Measurements from ENCODE around the gene XYLT2. TPM values are rescaled to one million over a fixed set of nuclear protein-coding genes. Genes with fewer than 3 reads are reported as not detected.

XYLT2 gene
- total RNA-seq, 1 experiment from 2014 or later: 26.4 TPM

DNA sequence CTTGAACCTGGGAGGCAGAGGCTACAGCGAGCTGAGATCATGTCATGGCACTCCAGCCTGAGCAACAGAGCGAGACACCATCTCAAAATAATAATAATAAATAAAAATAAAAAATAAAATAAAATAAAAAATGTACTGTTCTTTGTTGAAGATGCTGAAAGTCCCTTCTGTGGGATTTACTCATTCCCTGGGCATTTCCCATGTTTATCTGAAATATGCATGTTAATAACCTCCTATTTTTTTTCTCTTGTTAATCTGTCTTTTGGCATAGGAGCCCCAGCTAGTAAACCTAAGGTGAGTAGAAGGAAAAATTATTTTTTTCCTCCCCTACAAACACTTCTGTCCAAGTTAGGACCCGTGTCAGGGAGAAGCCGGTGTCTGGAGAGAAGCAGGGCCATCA is 37.3 kb upstream of the XYLT2 start:
- no peak overlapping the region for H4K91ac ChIP-seq (ENCODE audit: insufficient read length, low read depth, low read length)
- H4K8ac ChIP-seq (replicated peaks; ENCODE audit: insufficient read length, low read depth, low read length): no peak overlapping the region
- no peak overlapping the region for H2BK20ac ChIP-seq (ENCODE audit: low read depth, low read length, poor library complexity, severe bottlenecking)
- TF ChIP-seq, protein P1, sequence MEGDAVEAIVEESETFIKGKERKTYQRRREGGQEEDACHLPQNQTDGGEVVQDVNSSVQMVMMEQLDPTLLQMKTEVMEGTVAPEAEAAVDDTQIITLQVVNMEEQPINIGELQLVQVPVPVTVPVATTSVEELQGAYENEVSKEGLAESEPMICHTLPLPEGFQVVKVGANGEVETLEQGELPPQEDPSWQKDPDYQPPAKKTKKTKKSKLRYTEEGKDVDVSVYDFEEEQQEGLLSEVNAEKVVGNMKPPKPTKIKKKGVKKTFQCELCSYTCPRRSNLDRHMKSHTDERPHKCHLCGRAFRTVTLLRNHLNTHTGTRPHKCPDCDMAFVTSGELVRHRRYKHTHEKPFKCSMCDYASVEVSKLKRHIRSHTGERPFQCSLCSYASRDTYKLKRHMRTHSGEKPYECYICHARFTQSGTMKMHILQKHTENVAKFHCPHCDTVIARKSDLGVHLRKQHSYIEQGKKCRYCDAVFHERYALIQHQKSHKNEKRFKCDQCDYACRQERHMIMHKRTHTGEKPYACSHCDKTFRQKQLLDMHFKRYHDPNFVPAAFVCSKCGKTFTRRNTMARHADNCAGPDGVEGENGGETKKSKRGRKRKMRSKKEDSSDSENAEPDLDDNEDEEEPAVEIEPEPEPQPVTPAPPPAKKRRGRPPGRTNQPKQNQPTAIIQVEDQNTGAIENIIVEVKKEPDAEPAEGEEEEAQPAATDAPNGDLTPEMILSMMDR (conservative IDR thresholded peaks at IDR 0.05): no peak
- no peaks in the 10 kb centered on the region for H3K23me2 ChIP-seq (ENCODE audit: insufficient read length, low read depth, low read length, poor library complexity, severe bottlenecking)
- H3K9ac ChIP-seq (ENCODE audit: extremely low read depth, insufficient read length, low read length): no peak overlapping the region
- WGBS (ENCODE audit: extremely low coverage, insufficient read length, low lambda C conversion rate): no CpG with 5 or more reads among the region's 4 CpGs
- H3K56ac ChIP-seq (ENCODE audit: insufficient read length, low read depth, low read length): no peak overlapping the region
- no peak overlapping the region for H3K4ac ChIP-seq (ENCODE audit: low read depth, low read length)
- H3K27ac Mint-ChIP-seq: no peak overlapping the region
- H2BK12ac ChIP-seq (ENCODE audit: insufficient read length, low read depth, low read length): no peak overlapping the region
- H3K27me3 Mint-ChIP-seq (ENCODE audit: low read depth): peaks cover 6% of the 10 kb centered on the region
- no peak for DNase-seq
- no peak overlapping the region for H3K27ac ChIP-seq (ENCODE audit: insufficient read length, low read depth, low read length)
- H3K4me2 ChIP-seq (ENCODE audit: insufficient read depth, insufficient read length, low read length): no peak overlapping the region
- no peak overlapping the region for H2BK5ac ChIP-seq (ENCODE audit: insufficient read length, low read length)
- no peak overlapping the region for H2AFZ ChIP-seq (ENCODE audit: low read length)
- H2BK15ac ChIP-seq (ENCODE audit: low read depth, low read length): no peak overlapping the region
- no peak overlapping the region for H4K5ac ChIP-seq (ENCODE audit: insufficient read length, low read depth, low read length)
- H3T11ph ChIP-seq (ENCODE audit: low read length): no peak overlapping the region
- peaks cover 0 to 10% (median 0%) of the 10 kb centered on the region in 3 experiments; a peak in 3 of 7 replicates for H3K36me3 Mint-ChIP-seq (ENCODE audit: insufficient read depth in 1 of 3, low read depth in 3 of 3)
- H2BK120ac ChIP-seq (ENCODE audit: low read depth, low read length, poor library complexity, severe bottlenecking): no peak overlapping the region
- H3K9me3 ChIP-seq (ENCODE audit: control insufficient read depth, low read depth, low read length): no peaks in the 10 kb centered on the region
- peaks cover 8% of the 10 kb centered on the region for H3K4me1 ChIP-seq (ENCODE audit: insufficient read depth, low read length)
- H3K23ac ChIP-seq (ENCODE audit: insufficient read length, low read depth, low read length): no peak overlapping the region
- no peaks in the 10 kb centered on the region for H3K79me2 ChIP-seq (ENCODE audit: insufficient read depth, low read length)
- no peak overlapping the region for H3K18ac ChIP-seq (ENCODE audit: insufficient read length, low read depth, low read length)
- no peaks in the 10 kb centered on the region for H3K79me1 ChIP-seq (ENCODE audit: insufficient read depth, low read depth, low read length, poor library complexity, severe bottlenecking)
- H3K14ac ChIP-seq (ENCODE audit: insufficient read depth, low read length): no peak overlapping the region
- no peaks in the 10 kb centered on the region for H3K27me3 ChIP-seq (ENCODE audit: insufficient read depth, low read length)
- peaks cover 0 to 10% of the 10 kb centered on the region in 2 experiments; a peak in 1 of 5 replicates for H3K9me3 Mint-ChIP-seq
- peaks cover 44 to 47% of the 10 kb centered on the region in 2 experiments for H3K4me1 Mint-ChIP-seq
- H4K20me1 ChIP-seq (ENCODE audit: control insufficient read depth, insufficient read depth, insufficient read length): no peaks in the 10 kb centered on the region
- no peak overlapping the region for H3K4me3 Mint-ChIP-seq
- no peak overlapping the region for H2AK5ac ChIP-seq (ENCODE audit: insufficient read length, low read length)
